ENCODE measurements around the gene PEX16.

The PEX16 gene

DNA sequence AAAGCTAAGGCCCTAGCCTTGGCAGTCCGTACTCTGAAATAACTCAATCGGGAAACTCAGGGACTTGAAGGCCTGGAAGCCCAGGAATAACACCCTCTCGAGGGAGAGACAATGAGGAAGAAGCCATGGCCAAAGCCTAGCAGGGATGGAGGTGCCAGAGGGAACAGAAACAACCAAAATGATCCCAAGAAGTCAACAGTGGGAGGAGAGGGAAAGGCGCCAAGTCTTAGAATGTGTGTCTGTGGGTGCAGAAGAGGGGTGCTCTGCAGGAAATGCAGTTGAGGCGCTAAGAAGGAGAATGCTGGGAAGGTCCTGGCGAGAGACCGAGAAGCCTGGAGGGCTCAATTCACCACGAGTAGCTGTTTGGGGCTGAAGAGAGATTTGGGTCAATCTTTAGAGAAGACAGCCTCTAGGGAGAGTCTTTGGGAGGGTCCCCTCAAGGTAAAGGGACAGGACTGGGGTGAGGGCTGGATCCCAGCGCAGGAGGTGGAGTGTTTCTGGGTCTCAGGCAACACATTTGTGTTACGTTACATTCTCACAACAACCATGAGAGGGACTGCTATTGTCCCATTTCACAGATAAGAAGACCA lies 33.0 kb downstream of the PEX16 start:
- no peak for DNase-seq (ENCODE audit: low read depth)
- TF ChIP-seq, protein P1, sequence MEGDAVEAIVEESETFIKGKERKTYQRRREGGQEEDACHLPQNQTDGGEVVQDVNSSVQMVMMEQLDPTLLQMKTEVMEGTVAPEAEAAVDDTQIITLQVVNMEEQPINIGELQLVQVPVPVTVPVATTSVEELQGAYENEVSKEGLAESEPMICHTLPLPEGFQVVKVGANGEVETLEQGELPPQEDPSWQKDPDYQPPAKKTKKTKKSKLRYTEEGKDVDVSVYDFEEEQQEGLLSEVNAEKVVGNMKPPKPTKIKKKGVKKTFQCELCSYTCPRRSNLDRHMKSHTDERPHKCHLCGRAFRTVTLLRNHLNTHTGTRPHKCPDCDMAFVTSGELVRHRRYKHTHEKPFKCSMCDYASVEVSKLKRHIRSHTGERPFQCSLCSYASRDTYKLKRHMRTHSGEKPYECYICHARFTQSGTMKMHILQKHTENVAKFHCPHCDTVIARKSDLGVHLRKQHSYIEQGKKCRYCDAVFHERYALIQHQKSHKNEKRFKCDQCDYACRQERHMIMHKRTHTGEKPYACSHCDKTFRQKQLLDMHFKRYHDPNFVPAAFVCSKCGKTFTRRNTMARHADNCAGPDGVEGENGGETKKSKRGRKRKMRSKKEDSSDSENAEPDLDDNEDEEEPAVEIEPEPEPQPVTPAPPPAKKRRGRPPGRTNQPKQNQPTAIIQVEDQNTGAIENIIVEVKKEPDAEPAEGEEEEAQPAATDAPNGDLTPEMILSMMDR (IDR thresholded peaks at IDR 0.05; ENCODE audit: low read length, missing control alignments), result no peak
- H3K4me3 ChIP-seq (replicated peaks; ENCODE audit: low read depth, low read length), result no peak overlapping the region

DNA sequence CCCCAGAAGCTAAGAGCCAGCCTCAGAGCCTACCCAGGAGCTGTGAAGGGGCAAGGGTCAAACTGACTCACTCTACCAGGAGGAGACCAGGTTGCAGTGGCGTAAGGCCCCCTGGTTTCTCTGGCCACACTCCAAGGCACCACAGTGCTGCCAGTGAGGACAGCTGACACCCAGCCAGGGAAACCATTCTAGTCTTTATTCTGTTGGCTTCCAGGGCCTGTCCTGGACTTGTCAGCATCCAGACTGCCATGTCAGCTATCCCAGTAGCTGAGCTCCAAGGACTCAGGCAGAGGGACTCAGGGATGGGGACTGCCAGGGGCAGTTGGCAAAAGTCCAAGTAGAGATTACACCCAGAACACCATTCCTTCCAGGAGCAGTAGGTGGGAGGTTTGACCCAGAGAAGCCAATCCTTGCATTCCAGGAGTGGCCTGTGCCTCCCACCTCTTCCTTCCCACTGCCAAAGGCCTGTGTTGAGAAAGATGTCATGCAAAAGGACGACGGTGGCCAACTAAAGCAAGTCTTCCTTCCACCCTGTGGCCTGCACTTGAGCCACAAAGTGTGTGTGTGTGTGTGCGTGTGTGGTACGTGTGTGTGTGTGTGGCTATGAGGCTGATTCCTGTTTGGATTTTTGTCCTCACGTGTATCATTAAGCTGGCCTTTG lies 35.8 kb downstream of the PEX16 start:
- H3K4me3 ChIP-seq (replicated peaks; ENCODE audit: low read depth, low read length), result no peak overlapping the region
- TF ChIP-seq, protein P1 (IDR thresholded peaks at IDR 0.05; ENCODE audit: low read length, missing control alignments), result no peak
- DNase-seq (ENCODE audit: low read depth), result peak; percentile 29

DNA sequence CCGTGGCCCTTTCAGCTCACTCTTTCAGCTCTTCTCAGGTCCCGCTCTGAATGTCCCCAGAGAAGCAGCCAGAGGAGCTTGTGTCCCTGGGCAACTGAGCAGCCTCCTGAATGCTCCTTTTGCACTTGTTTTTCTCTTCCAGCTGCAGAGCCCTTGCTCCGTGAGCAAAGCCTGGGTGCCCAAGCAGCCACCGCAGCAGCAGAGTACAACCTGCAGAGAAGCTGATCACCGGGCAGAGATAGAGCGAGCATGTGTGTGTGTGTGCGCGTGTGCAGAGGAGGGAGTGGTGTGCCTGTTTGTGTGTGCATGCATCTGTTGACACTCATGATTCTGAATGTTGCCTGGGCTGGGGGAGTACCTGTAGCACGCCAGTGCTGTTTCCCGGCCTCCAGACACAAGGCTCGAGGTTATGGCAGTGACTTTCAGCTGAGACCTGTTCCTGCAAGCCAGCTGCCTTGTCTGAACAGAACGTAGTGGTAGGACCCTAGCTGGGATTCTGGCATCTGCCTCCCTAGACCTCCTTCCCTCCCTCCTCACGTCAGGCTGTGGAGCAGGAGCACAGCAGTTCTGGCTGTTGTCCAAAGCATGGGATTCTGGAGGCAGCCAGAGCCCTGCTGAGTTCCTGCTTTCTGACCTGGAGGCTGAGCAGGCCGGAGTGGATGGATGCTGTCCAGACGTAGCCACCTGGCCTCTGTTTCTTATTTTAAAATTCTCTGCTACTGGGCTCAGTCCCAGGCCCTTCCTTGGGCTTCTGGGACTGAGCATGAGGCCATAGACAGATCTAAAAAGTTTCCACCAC lies 36.7 kb downstream of the PEX16 start:
- TF ChIP-seq, protein P1 (IDR thresholded peaks at IDR 0.05; ENCODE audit: low read length, missing control alignments), result no peak
- H3K4me3 ChIP-seq (replicated peaks; ENCODE audit: low read depth, low read length), result no peak overlapping the region
- peak; percentile 17 for DNase-seq (ENCODE audit: low read depth)

DNA sequence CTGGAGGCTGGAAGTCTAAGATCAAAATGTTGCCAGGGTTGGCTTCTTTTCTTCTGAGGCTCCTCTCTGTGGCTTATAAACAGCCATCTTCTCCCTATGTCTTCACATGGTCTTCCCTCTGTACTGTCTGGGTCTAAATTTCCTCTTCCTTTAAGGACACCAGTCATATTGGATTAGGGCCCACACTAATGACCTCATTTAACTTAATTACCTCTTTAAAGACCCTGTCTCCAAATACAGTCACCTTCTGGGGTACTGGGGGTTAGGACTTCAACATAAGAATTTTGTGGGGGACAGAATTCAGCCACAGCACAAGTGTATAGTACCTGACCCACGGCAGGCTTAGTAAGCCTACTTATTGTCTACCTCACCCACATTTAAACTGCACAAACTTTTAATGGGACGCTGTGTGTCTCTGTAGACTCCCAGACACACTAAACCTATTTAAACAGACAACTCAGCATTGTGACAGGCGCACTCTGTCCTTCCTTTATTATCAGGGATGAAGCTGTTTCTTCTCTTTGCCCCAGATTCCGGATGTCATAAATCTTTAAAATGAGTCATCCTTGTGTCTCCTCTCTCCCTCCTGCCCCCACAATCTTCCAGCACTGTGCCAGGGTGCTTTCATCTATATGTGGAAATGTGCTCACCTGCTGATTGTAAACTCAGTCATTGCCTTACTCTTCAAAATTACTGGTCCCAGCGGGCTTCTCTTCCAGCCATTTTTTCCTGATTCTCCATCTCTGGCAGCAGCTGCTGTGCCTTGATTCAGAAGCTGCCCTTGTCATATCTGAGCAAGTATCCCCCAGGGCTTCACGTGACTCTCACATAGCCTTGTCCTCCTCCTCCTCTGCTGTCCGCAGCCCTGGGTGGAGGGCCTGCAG lies 37.6 kb downstream of the PEX16 start:
- TF ChIP-seq, protein P1 (IDR thresholded peaks at IDR 0.05; ENCODE audit: low read length, missing control alignments), result no peak
- peak; percentile 12 for DNase-seq (ENCODE audit: low read depth)
- no peak overlapping the region for H3K4me3 ChIP-seq (replicated peaks; ENCODE audit: low read depth, low read length)

DNA sequence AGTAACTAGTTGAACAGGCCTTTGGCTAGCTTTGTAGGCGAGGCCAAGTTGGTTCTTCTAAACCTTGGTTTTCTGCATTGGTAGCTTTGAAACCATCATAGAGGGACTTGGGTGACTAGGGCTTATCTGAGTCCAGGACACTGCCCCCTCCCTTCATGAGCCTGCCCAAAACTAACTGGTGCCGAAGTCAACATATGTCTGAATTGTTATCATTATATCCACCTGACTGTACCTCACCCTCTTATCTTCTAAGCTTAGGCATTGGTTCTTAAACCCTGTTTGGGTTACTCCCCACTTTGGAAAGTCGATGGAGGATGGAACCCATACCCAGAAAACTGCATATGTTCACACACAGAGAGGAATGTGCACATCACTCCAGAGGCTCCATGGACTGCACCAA lies 39.8 kb downstream of the PEX16 start:
- DNase-seq (ENCODE audit: low read depth), result no peak
- no peak overlapping the region for H3K4me3 ChIP-seq (replicated peaks; ENCODE audit: low read depth, low read length)
- TF ChIP-seq, protein P1 (IDR thresholded peaks at IDR 0.05; ENCODE audit: low read length, missing control alignments), result no peak

DNA sequence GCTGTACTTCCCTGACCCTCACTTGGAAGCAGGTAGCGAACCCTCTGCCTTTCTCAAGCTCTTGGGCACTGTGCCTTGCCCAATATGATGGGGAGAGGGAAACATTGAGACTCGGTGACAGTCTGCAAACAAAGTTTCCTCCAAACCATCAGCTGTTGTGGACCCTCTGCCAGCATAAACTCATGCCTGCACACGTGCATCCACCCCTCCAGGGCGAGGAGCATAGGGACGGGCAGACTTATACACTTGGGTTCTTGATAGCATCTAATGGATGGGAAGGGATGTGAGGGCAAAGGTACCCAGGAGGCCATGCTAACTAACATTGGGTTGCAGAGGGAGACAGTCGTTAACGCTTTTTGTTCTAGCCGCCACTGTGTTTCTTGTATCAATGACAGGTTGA lies 40.5 kb downstream of the PEX16 start:
- no peak overlapping the region for H3K4me3 ChIP-seq (replicated peaks; ENCODE audit: low read depth, low read length)
- TF ChIP-seq, protein P1 (IDR thresholded peaks at IDR 0.05; ENCODE audit: low read length, missing control alignments), result no peak
- no peak for DNase-seq (ENCODE audit: low read depth)
